GM23248 (cell line): ENCODE measurements around the gene STEAP3.

Experiments
- EZH2 ChIP-seq: fragments of 200-600 bp; sonication (generic); IDR thresholded peaks from 2 replicates; pipeline ENCODE4 v1.6.1; 2018; ENCODE audit warnings: antibody characterized with exemption, mild to moderate bottlenecking; ENCODE audit not compliant: insufficient read depth, poor library complexity, severe bottlenecking
- EZH2phosphoT487 ChIP-seq: fragments of 200-600 bp; sonication (generic); IDR thresholded peaks from 2 replicates; pipeline ENCODE4 v1.6.1; 2018; ENCODE audit warnings: antibody characterized with exemption, moderate library complexity, mild to moderate bottlenecking, low read depth; ENCODE audit not compliant: insufficient read depth

DNA sequence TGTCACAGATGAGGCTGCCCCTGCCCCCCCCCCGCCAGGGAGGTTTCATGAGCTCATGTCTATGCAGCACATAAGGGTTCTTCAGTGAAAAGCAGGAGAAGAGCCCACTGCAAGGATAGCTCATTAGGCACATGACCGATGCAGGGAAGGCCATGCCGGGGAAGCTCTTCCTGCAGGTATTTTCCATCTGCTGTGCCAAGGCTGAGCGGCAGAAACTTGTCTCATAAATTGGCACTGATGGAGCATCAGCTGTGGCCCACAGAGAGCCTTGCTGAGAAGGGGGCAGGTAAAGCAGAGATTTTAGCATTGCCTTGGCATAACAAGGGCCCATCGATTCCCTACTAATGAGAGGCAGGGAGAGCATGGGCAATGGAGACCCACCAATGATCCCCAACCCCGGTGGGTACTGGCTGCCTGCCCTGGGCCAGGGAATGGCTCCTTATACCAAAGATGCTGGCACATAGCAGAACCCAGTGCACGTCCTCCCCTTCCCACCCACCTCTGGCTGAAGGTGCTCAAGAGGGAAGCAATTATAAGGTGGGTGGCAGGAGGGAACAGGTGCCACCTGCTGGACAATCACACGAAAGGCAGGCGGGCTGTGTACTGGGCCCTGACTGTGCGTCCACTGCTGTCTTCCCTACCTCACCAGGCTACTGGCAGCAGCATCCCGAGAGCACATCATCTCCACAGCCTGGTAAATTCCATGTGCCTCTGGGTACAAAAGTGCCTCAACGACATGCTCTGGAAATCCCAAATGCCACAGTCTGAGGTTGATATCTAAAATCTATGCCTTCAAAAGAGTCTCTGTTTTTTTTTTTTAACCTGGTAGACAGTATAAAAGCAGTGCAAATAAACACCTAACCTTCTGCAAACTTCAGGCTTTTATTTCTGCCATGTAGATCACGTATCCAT, 41.4 kb downstream of the STEAP3 start:
- TF ChIP-seq EZH2phosphoT487 (no peak), EZH2 (no peak)
